Smooth muscle cell (in vitro differentiated cells): ENCODE data around the gene NFIX. TPM values are rescaled to one million over a fixed set of nuclear protein-coding genes. Genes with fewer than 3 reads are reported as not detected.

ENCODE experiments used
- DNase-seq: peaks from one replicate; lab custom pipeline; 2025; ENCODE audit not compliant: unreplicated experiment; lab: John Stamatoyannopoulos, UW
- H2AFZ ChIP-seq: fragments of 200-600 bp; sonication (generic); 2 replicates; pipeline ENCODE4 v1.6.0; 2016; ENCODE audit warnings: antibody characterized with exemption, low read depth, mild to moderate bottlenecking
- H3F3A ChIP-seq: fragments of 200-600 bp; sonication (generic); 2 replicates; pipeline ENCODE4 v1.6.0; 2017; ENCODE audit warnings: antibody characterized with exemption, low read depth
- H3K27ac ChIP-seq: fragments of 200-600 bp; sonication (generic); 2 replicates; pipeline ENCODE4 v1.5.1; 2016; ENCODE audit warnings: low read depth, mild to moderate bottlenecking
- H3K27me3 ChIP-seq: fragments of 200-600 bp; sonication (generic); 2 replicates; pipeline ENCODE4 v1.6.1; 2016; ENCODE audit warnings: low read depth, mild to moderate bottlenecking
- H3K36me3 ChIP-seq: fragments of 200-600 bp; sonication (generic); 2 replicates; pipeline ENCODE4 v1.5.1; 2016; ENCODE audit warnings: low read depth
- H3K4me1 ChIP-seq: fragments of 200-600 bp; sonication (generic); 2 replicates; pipeline ENCODE4 v1.5.1; 2016; ENCODE audit warnings: low read depth
- H3K4me2 ChIP-seq: fragments of 200-600 bp; sonication (generic); 2 replicates; pipeline ENCODE4 v1.6.0; 2016; ENCODE audit warnings: mild to moderate bottlenecking
- H3K4me3 ChIP-seq: fragments of 200-600 bp; sonication (generic); 2 replicates; pipeline ENCODE4 v1.5.1; 2016; ENCODE audit warnings: mild to moderate bottlenecking
- H3K79me2 ChIP-seq: fragments of 200-600 bp; sonication (generic); 2 replicates; pipeline ENCODE4 v1.6.0; 2016; ENCODE audit warnings: low read depth, mild to moderate bottlenecking
- H3K9ac ChIP-seq: fragments of 200-600 bp; sonication (generic); 2 replicates; pipeline ENCODE4 v1.6.0; 2016; ENCODE audit warnings: low read depth
- H3K9me3 ChIP-seq: fragments of 200-600 bp; sonication (generic); replicated peaks from 2 replicates; pipeline ENCODE4 v1.5.1; 2016; ENCODE audit warnings: low read depth
- H4K20me1 ChIP-seq: fragments of 200-600 bp; sonication (generic); 2 replicates; pipeline ENCODE4 v1.6.0; 2016; ENCODE audit warnings: low read depth
- CTCF ChIP-seq: fragments of 200-600 bp; sonication (generic); IDR thresholded peaks from 2 replicates; pipeline ENCODE4 v1.5.1; 2017; ENCODE audit warnings: borderline replicate concordance, mild to moderate bottlenecking, antibody characterized with exemption; ENCODE audit not compliant: insufficient read depth, poor library complexity, severe bottlenecking
- WGBS: methylation state at CpG from one replicate; pipeline ENCODE4 v1.1.7; 2016; ENCODE audit warnings: low lambda C conversion rate; 5-methylcytosine and 5-hydroxymethylcytosine counted together
- polyA plus RNA-seq: library from polyadenylated mRNA; unstranded; fragments of >200 nt; fragmentation: Nextera tagmentation; extraction: Ambion mirVana; gene quantifications from 2 replicates; pipeline ENCODE4 v1.2.1, GENCODE V29; 2016
- total RNA-seq: library from RNA; depleted of rRNA; stranded (reverse); fragments of >200 nt; gene quantifications from 2 replicates; pipeline ENCODE4 v1.2.3, GENCODE V29; 2014

The NFIX gene
- total and polyA plus RNA-seq, 2 experiments from 2014 or later = 1.9 to 2.3 TPM

- no peaks in the 10 kb centered on the region for H3K9me3 ChIP-seq
- no peaks in the 10 kb centered on the region for H3F3A ChIP-seq
- no peak overlapping the region for H3K9ac ChIP-seq
- DNase-seq = no peak
- H3K4me1 ChIP-seq = no peaks in the 10 kb centered on the region
- no peak overlapping the region for H3K27ac ChIP-seq
- WGBS = over 99% methylated on average over 25 of the region's 25 CpGs
- H3K4me3 ChIP-seq = no peak overlapping the region
- no peak for TF ChIP-seq CTCF
- no peak overlapping the region for H3K4me2 ChIP-seq
- H3K79me2 ChIP-seq = no peaks in the 10 kb centered on the region
- H2AFZ ChIP-seq = no peak overlapping the region
- peaks cover 14% of the 10 kb centered on the region for H4K20me1 ChIP-seq
- no peaks in the 10 kb centered on the region for H3K36me3 ChIP-seq
- peaks cover 60% of the 10 kb centered on the region for H3K27me3 ChIP-seq
Measured at GRCh38 chr19:12997179-12997966, 2.1 kb downstream of the NFIX start.

- Histone ChIP-seq H2AFZ (no peak overlapping the region), H3K9ac (no peak overlapping the region), H3K36me3 (no peaks in the 10 kb centered on the region), H4K20me1 (peaks cover 14% of the 10 kb centered on the region), H3K4me1 (no peaks in the 10 kb centered on the region), H3K9me3 (no peaks in the 10 kb centered on the region), H3F3A (no peaks in the 10 kb centered on the region), H3K27me3 (peaks cover 57% of the 10 kb centered on the region), H3K79me2 (no peaks in the 10 kb centered on the region), H3K4me2 (no peak overlapping the region), H3K27ac (no peak overlapping the region), H3K4me3 (no peak overlapping the region)
- no peak for TF ChIP-seq CTCF
- DNase-seq = no peak
- WGBS = 88% methylated on average over 32 of the region's 32 CpGs
Measured at GRCh38 chr19:12997967-12998940, 3.0 kb downstream of the NFIX start.

GRCh38 chr19:13001166-13001501, 5.9 kb downstream of the NFIX start:
- H3F3A ChIP-seq = no peaks in the 10 kb centered on the region
- DNase-seq = no peak
- no peak overlapping the region for H3K27ac ChIP-seq
- H3K4me3 ChIP-seq = no peak overlapping the region
- H3K4me1 ChIP-seq = no peaks in the 10 kb centered on the region
- H3K36me3 ChIP-seq = no peaks in the 10 kb centered on the region
- no peak overlapping the region for H3K4me2 ChIP-seq
- WGBS = 89% methylated on average over 19 of the region's 19 CpGs
- no peak overlapping the region for H2AFZ ChIP-seq
- peaks cover 29% of the 10 kb centered on the region for H4K20me1 ChIP-seq
- TF ChIP-seq CTCF = no peak
- H3K9ac ChIP-seq = no peak overlapping the region
- H3K9me3 ChIP-seq = no peaks in the 10 kb centered on the region
- peaks cover 70% of the 10 kb centered on the region for H3K27me3 ChIP-seq
- H3K79me2 ChIP-seq = no peaks in the 10 kb centered on the region
